ENCODE results near the gene SH3BP5L. TPM values are rescaled to one million over a fixed set of nuclear protein-coding genes. Genes with fewer than 3 reads are reported as not detected.

The SH3BP5L gene
- total and polyA plus RNA-seq, 2 of the 13 experiments (the other 11 are each of a cell fraction or from before 2014, with no cell fraction given) = 10.3 to 14.9 TPM

DNA sequence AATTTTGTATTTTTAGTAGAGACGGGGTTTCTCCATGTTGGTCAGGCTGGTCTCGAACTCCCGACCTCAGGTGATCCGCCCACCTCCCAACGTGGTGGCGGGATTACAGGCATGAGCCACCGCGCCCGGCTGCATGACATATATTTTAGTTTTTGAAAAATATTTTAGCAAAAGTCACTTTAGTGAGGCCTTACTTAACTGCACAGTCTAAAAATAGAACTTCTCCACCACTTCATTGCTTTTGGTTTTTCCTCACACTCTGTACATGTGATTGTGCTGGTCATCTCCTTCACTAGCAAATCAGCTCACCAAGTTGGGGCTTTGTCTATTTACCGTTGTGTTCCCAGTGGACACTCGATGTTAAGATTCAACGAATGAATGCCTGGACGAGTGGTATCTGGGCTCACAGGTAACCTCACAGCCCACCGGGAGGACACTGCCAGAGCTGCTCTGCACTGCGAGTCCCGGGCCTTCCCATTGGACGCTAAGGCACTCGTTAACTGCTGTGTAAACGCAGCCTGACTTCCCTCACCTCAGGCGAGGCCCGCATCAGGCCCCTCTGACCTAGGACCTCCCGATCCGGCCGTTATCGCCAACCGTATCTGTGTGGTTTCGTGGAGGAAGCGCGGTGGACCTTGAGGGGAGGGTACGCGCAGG lies 47.2 kb upstream of the SH3BP5L start:
- TSS peak; percentile 93 for BruUV-seq (replicated peaks)
- intact Hi-C loops (cut with micrococcal nuclease; ENCODE audit: unreplicated experiment) = loop anchor here (1.0 to 2.0 kb wide), 4 partner anchors 10 to 48 kb away; partner anchors contain the start of genes PGBD2, SH3BP5L and ZNF692
- TF ChIP-seq ZNF30 (CRISPR knock-in tag; IDR thresholded peaks at IDR 0.05) = no peak
- TF ChIP-seq HHEX (CRISPR knock-in tag; IDR thresholded peaks at IDR 0.05) = no peak
- no peak for TF ChIP-seq RBAK (CRISPR knock-in tag; IDR thresholded peaks at IDR 0.05)
- TF ChIP-seq ZFP37 (CRISPR knock-in tag; IDR thresholded peaks at IDR 0.05; ENCODE audit: borderline replicate concordance) = no peak
- TF ChIP-seq, protein P1, sequence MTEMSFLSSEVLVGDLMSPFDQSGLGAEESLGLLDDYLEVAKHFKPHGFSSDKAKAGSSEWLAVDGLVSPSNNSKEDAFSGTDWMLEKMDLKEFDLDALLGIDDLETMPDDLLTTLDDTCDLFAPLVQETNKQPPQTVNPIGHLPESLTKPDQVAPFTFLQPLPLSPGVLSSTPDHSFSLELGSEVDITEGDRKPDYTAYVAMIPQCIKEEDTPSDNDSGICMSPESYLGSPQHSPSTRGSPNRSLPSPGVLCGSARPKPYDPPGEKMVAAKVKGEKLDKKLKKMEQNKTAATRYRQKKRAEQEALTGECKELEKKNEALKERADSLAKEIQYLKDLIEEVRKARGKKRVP (CRISPR knock-in tag; IDR thresholded peaks at IDR 0.05) = no peak
- no peak for TF ChIP-seq SAFB2 (CRISPR knock-in tag; IDR thresholded peaks at IDR 0.05; ENCODE audit: borderline replicate concordance, low read depth)
- TF ChIP-seq, protein P2, sequence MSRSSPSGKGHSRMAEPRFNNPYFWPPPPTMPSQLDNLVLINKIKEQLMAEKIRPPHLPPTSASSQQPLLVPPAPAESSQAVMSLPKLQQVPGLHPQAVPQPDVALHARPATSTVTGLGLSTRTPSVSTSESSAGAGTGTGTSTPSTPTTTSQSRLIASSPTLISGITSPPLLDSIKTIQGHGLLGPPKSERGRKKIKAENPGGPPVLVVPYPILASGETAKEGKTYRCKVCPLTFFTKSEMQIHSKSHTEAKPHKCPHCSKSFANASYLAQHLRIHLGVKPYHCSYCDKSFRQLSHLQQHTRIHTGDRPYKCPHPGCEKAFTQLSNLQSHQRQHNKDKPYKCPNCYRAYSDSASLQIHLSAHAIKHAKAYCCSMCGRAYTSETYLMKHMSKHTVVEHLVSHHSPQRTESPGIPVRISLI (CRISPR knock-in tag; IDR thresholded peaks at IDR 0.05; ENCODE audit: borderline replicate concordance) = no peak
- peak; percentile 26; the same call in 1 of the 2 replicates for TF ChIP-seq KAT7 (CRISPR knock-in tag; IDR thresholded peaks at IDR 0.05; ENCODE audit: borderline replicate concordance)
- TF ChIP-seq BRD4 (CRISPR knock-in tag; IDR thresholded peaks at IDR 0.05) = no peak; the same call in 1 of the 2 replicates
- TF ChIP-seq, protein P3, sequence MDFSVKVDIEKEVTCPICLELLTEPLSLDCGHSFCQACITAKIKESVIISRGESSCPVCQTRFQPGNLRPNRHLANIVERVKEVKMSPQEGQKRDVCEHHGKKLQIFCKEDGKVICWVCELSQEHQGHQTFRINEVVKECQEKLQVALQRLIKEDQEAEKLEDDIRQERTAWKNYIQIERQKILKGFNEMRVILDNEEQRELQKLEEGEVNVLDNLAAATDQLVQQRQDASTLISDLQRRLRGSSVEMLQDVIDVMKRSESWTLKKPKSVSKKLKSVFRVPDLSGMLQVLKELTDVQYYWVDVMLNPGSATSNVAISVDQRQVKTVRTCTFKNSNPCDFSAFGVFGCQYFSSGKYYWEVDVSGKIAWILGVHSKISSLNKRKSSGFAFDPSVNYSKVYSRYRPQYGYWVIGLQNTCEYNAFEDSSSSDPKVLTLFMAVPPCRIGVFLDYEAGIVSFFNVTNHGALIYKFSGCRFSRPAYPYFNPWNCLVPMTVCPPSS (IDR thresholded peaks at IDR 0.05) = no peak
- no peak for TF ChIP-seq MIER3 (CRISPR knock-in tag; IDR thresholded peaks at IDR 0.05; ENCODE audit: borderline replicate concordance)
- TF ChIP-seq TOPORS (CRISPR knock-in tag; IDR thresholded peaks at IDR 0.05) = no peak
- TF ChIP-seq FOXK1 (CRISPR knock-in tag; IDR thresholded peaks at IDR 0.05; ENCODE audit: borderline replicate concordance, low read depth) = no peak; the same call in 1 of the 2 replicates
- TF ChIP-seq ZC3H4 (CRISPR knock-in tag; IDR thresholded peaks at IDR 0.05; ENCODE audit: borderline replicate concordance) = no peak
- TF ChIP-seq, protein P4, sequence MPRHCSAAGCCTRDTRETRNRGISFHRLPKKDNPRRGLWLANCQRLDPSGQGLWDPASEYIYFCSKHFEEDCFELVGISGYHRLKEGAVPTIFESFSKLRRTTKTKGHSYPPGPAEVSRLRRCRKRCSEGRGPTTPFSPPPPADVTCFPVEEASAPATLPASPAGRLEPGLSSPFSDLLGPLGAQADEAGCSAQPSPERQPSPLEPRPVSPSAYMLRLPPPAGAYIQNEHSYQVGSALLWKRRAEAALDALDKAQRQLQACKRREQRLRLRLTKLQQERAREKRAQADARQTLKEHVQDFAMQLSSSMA (CRISPR knock-in tag; IDR thresholded peaks at IDR 0.05) = 0 out of 2 replicates have a peak, but pooled peaks have one; percentile 34
- TF ChIP-seq ZNF720 (CRISPR knock-in tag; IDR thresholded peaks at IDR 0.05) = no peak
- TF ChIP-seq CCDC6 (CRISPR knock-in tag; IDR thresholded peaks at IDR 0.05) = no peak
- TF ChIP-seq ZNF891 (CRISPR knock-in tag; IDR thresholded peaks at IDR 0.05) = no peak
- TF ChIP-seq ZNF652 (CRISPR knock-in tag; IDR thresholded peaks at IDR 0.05; ENCODE audit: borderline replicate concordance, low read depth) = no peak
- no peak; the same call in 1 of the 2 replicates for TF ChIP-seq ZNF33B (CRISPR knock-in tag; IDR thresholded peaks at IDR 0.05)
- no peak for TF ChIP-seq ZNF496 (CRISPR knock-in tag; IDR thresholded peaks at IDR 0.05; ENCODE audit: insufficient replicate concordance)

More for the DNA sequence above, 47.2 kb upstream of the SH3BP5L start:
- in situ Hi-C loops (cut with HindIII; ENCODE audit: extremely low pct_ligation_motif_present, low pct_unique_long_range_greater_than_20kb) = no loop called here
- Histone ChIP-seq H3K9ac (ENCODE audit: insufficient read depth, low read depth, low read length) (peak overlapping the region; percentile 89), H3K27me3 (ENCODE audit: control insufficient read depth in 1 of 2, insufficient read depth in 2 of 2, low read length in 2 of 2) (no peaks in the 10 kb centered on the region; a peak in 1 of 5 replicates), H3K4me1 (ENCODE audit: insufficient read depth, low read length) (peaks cover 9% of the 10 kb centered on the region), H3K79me2 (ENCODE audit: insufficient read depth, low read length) (no peaks in the 10 kb centered on the region), H3K4me3 (replicated peaks in 1 of 3; ENCODE audit: insufficient read depth in 1 of 3, low read depth in 2 of 3, low read length in 3 of 3) (peak overlapping the region; percentile 60 to 87 (median 85)), H4K20me1 (ENCODE audit: insufficient read depth, low read length) (no peaks in the 10 kb centered on the region), H2AFZ (ENCODE audit: low read length) (peak overlapping the region; percentile 88), H3K9me3 (ENCODE audit: low read length) (no peaks in the 10 kb centered on the region), H3K36me3 (replicated peaks in 1 of 2; ENCODE audit: control insufficient read depth in 1 of 2, insufficient read depth in 2 of 2, low read length in 2 of 2) (no peaks in the 10 kb centered on the region), H3K27ac (ENCODE audit: extremely low read length, insufficient read depth, low read length) (peak overlapping the region; percentile 95), H3K4me2 (ENCODE audit: low read depth, low read length) (peak overlapping the region; percentile 96)
- ATAC-seq = peak; percentile 91
- peak; percentile 81 for FAIRE-seq
- WGBS (ENCODE audit: low lambda C conversion rate) = under 1% methylated on average over 23 of the region's 31 CpGs
- peak; percentile 80 for DNase-seq (ENCODE audit: low spot score)
- ChIA-PET CTCF (ENCODE audit: low intra/inter-chr PET ratio, low total read pairs) (interaction anchor here (1.6 kb wide), 1 partner anchor 14 kb away, joined by 3 read pairs; the partner anchor contains the start of gene ZNF692), POLR2A (interaction anchor here (0.8 to 3.3 kb wide), 7 partner anchors 9 to 46 kb away, joined by 3 to 44 read pairs (median 19); partner anchors contain the start of genes PGBD2, SH3BP5L, ZNF672 and ZNF692)
